A673 (cell line): ENCODE data around the gene MIS18BP1. TPM values are rescaled to one million over a fixed set of nuclear protein-coding genes. Genes with fewer than 3 reads are reported as not detected.
"Not testable (repeated sequence)": the region's sequence is repeated elsewhere in the genome, so short reads cannot be mapped to it uniquely, and the experiment has no call there.

Source experiments
- BruUV-seq: library from RNA; stranded (reverse); fragments of 400-500 nt; replicated peaks from 2 replicates; lab custom pipeline; 2021; lab: Mats Ljungman, UMichigan
- CTCF ChIA-PET: fragments of 300-600 bp; sonication (Branson Sonifier 250); formaldehyde crosslinking; loops from one replicate; lab custom pipeline; 2022; ENCODE audit warnings: antibody characterized with exemption; lab: Charles Lee
- POLR2A ChIA-PET: fragments of 300-600 bp; sonication (Branson Sonifier 250); formaldehyde crosslinking; loops from one replicate; lab custom pipeline; 2022; ENCODE audit warnings: antibody characterized with exemption; ENCODE audit not compliant: low non-redundant PET; lab: Charles Lee
- DNase-seq: peaks from one replicate; pipeline ENCODE4 v3.0.0-alpha.2; 2015; ENCODE audit warnings: low spot score
- H3K27ac ChIP-seq: fragments of 200-600 bp; sonication (generic); 2 replicates; pipeline ENCODE4 v1.5.1; 2016; ENCODE audit warnings: mixed run types, low read depth, mild to moderate bottlenecking, mixed read lengths, antibody characterized with exemption, low read length; ENCODE audit not compliant: poor library complexity, severe bottlenecking
- H3K27me3 ChIP-seq: fragments of 200-600 bp; sonication (generic); replicated peaks from 2 replicates; pipeline ENCODE4 v1.6.1; 2017; ENCODE audit warnings: mixed run types, low read depth, mild to moderate bottlenecking, mixed read lengths, antibody characterized with exemption, low read length; ENCODE audit not compliant: insufficient read depth, poor library complexity
- H3K36me3 ChIP-seq: fragments of 200-600 bp; sonication (generic); 2 replicates; pipeline ENCODE4 v1.6.1; 2016; ENCODE audit warnings: mixed run types, mild to moderate bottlenecking, mixed read lengths, antibody characterized with exemption, low read length; ENCODE audit not compliant: insufficient read depth, poor library complexity, severe bottlenecking
- H3K4me1 ChIP-seq: fragments of 200-600 bp; sonication (generic); 2 replicates; pipeline ENCODE4 v1.6.1; 2017; ENCODE audit warnings: mixed run types, mild to moderate bottlenecking, mixed read lengths, antibody characterized with exemption, low read length; ENCODE audit not compliant: insufficient read depth, poor library complexity, severe bottlenecking
- H3K4me3 ChIP-seq: fragments of 200-600 bp; sonication (generic); 2 replicates; pipeline ENCODE4 v1.5.1; 2016; ENCODE audit warnings: low read depth, mixed run types, mild to moderate bottlenecking, mixed read lengths, low read length; ENCODE audit not compliant: poor library complexity, severe bottlenecking
- H3K9me3 ChIP-seq: fragments of 200-600 bp; sonication (generic); 2 replicates; pipeline ENCODE4 v1.6.1; 2016; ENCODE audit warnings: mixed run types, low read depth, mild to moderate bottlenecking, mixed read lengths, antibody characterized with exemption, low read length; ENCODE audit not compliant: poor library complexity, severe bottlenecking
- CTCF ChIP-seq: fragments of 300-800, 200-600 bp; sonication (generic); conservative IDR thresholded peaks from 2 replicates; pipeline ENCODE4 v1.5.1; 2017; ENCODE audit warnings: low read depth, mild to moderate bottlenecking, antibody characterized with exemption, low read length, moderate library complexity, mixed read lengths
- EZH2 ChIP-seq: fragments of 200-600 bp; sonication (generic); IDR thresholded peaks from 2 replicates; pipeline ENCODE4 v1.6.1; 2017; ENCODE audit warnings: borderline replicate concordance, low read depth, mild to moderate bottlenecking, mixed read lengths, antibody characterized with exemption, low read length; ENCODE audit not compliant: poor library complexity, severe bottlenecking
- intact Hi-C: fragments of 100-400 bp; cut with micrococcal nuclease; formaldehyde crosslinking; loops from one replicate; pipeline ENCODE4 v1.10.0; 2022; ENCODE audit not compliant: unreplicated experiment
- total RNA-seq: library from RNA; stranded (reverse); gene quantifications from 2 replicates; pipeline ENCODE4 v1.2.3, GENCODE V29; 2021

MIS18BP1 gene
- total RNA-seq, 1 experiment from 2014 or later = 63.0 TPM

GRCh38 chr14:45290547-45290946 is 37.5 kb upstream of the MIS18BP1 start:
- POLR2A ChIA-PET = no interaction called here
- intact Hi-C loops = no loop called here
- no TSS peak for BruUV-seq

DNA sequence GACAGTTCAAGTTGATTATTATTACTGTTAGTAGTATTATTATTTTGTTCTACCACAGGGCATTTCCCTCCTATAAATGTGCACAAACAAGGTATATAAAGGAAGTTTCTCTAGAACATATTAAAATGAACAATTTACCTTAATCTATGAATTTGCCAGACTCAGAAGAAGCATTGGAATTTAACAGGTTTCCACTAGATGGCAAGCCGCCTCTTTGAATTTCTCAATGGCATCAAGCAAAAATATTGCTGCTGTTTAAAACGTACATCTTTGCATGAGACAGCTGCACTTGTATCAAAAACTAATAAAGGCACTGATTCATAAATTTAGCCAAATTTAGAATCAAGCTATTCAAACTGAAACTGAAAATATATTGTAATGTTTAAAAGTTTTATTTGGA is 34.6 kb upstream of the MIS18BP1 start:
- H3K27me3 ChIP-seq = no peaks in the 10 kb centered on the region
- no TSS peak for BruUV-seq
- ChIA-PET CTCF (no interaction called here), POLR2A (no interaction called here)
- H3K27ac ChIP-seq = no peak overlapping the region
- H3K4me1 ChIP-seq = no peaks in the 10 kb centered on the region
- intact Hi-C loops = no loop called here
- DNase-seq = no peak
- H3K4me3 ChIP-seq = no peak overlapping the region
- TF ChIP-seq CTCF (peak; percentile 35; the same call in 1 of the 2 replicates), EZH2 (no peak)
- H3K36me3 ChIP-seq = no peaks in the 10 kb centered on the region
- H3K9me3 ChIP-seq = no peaks in the 10 kb centered on the region

More at GRCh38 chr14:45290547-45290946, 37.5 kb upstream of the MIS18BP1 start:
- Histone ChIP-seq H3K36me3 (no peaks in the 10 kb centered on the region), H3K4me3 (no peak overlapping the region), H3K27ac (no peak overlapping the region), H3K27me3 (no peaks in the 10 kb centered on the region), H3K9me3 (no peaks in the 10 kb centered on the region), H3K4me1 (no peaks in the 10 kb centered on the region)
- DNase-seq = no peak
- CTCF ChIA-PET = no interaction called here
- TF ChIP-seq EZH2 (no peak), CTCF (no peak)

DNA sequence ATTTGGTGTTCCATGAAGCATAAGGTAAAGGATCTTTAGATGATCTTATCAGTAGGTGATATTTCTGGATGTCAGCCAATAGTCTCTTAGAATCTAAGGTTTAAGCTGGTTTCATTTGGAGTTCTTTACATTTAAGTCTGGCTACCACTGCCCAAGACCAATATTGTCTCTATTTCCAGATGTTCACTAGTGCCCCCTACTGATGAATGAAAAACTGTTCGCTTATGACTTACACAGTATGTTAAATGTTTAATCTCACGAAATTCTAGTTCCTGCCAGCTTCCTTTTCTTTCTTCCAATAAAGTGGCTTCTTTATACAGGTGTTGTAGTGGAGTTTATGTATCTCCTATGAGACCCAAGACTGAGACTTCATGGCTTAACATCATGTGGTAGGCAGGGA is 31.8 kb upstream of the MIS18BP1 start:
- Histone ChIP-seq H3K4me3 (no peak overlapping the region), H3K9me3 (peaks cover 5% of the 10 kb centered on the region), H3K4me1 (no peaks in the 10 kb centered on the region), H3K36me3 (no peaks in the 10 kb centered on the region), H3K27ac (no peak overlapping the region), H3K27me3 (no peaks in the 10 kb centered on the region)
- BruUV-seq = no TSS peak
- POLR2A ChIA-PET = no interaction called here
- intact Hi-C loops = no loop called here
- TF ChIP-seq EZH2 (no peak), CTCF (peak; percentile 55)
- CTCF ChIA-PET = no interaction called here
- peak; percentile 30 for DNase-seq

DNA sequence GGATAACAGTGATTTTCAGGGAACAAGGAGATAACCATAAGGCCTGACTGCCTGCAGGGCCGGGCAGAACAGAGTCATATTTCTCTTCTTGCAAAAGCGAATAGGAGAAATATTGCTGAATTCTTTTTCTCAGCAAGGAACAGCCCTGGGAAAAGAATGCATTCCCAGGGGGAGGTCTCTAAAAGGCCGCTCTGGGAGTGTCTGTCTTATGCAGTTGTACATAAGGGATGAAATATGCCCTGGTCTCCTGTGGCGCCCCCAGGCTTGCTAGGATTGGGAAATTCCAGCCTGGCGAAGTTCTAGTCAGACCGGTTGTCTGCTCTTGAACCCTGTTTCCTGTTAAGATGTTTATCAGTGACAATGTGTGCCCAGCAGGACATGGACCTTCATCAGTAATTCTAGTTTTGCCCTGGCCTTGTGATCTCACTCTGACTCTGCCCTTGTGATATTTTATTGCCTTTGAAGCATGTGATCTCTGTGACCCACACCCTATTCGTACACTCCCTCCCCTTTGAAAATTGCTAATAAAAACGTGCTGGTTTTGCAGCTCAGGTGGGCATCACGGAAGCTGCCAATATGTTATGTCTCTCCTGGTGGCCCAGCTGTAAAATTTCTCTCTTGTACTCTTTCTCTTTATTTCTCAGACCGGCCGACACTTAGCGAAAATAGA is 28.9 kb upstream of the MIS18BP1 start:
- CTCF ChIA-PET, H3K4me3 ChIP-seq, BruUV-seq, POLR2A ChIA-PET, H3K27me3 ChIP-seq, H3K9me3 ChIP-seq, DNase-seq, H3K36me3 ChIP-seq, H3K27ac ChIP-seq, intact Hi-C loops, H3K4me1 ChIP-seq: not testable (repeated sequence)
